Hepatocyte (in vitro differentiated cells): ENCODE results near the gene ARCN1. TPM values are rescaled to one million over a fixed set of nuclear protein-coding genes. Genes with fewer than 3 reads are reported as not detected.

Source experiments
- DNase-seq: peaks from one replicate; pipeline ENCODE4 v3.0.0-alpha.2; 2016; ENCODE audit warnings: low spot score
- H2AFZ ChIP-seq: fragments of 200-600 bp; sonication (generic); 2 replicates; pipeline ENCODE4 v1.6.0; 2016; ENCODE audit warnings: antibody characterized with exemption, mild to moderate bottlenecking
- H3K27ac ChIP-seq: fragments of 200-600 bp; sonication (generic); 2 replicates; pipeline ENCODE4 v1.5.1; 2016; ENCODE audit warnings: mild to moderate bottlenecking
- H3K27me3 ChIP-seq: fragments of 200-600 bp; sonication (generic); 2 replicates; pipeline ENCODE4 v1.6.1; 2016
- H3K36me3 ChIP-seq: fragments of 200-600 bp; sonication (generic); replicated peaks from 2 replicates; pipeline ENCODE4 v1.5.1; 2016; ENCODE audit warnings: low read depth; ENCODE audit not compliant: insufficient read depth
- H3K4me1 ChIP-seq: fragments of 200-600 bp; sonication (generic); 2 replicates; pipeline ENCODE4 v1.5.1; 2016; ENCODE audit warnings: mild to moderate bottlenecking, moderate library complexity; ENCODE audit not compliant: insufficient read depth
- H3K4me2 ChIP-seq: fragments of 200-600 bp; sonication (generic); 2 replicates; pipeline ENCODE4 v1.6.0; 2016
- H3K4me3 ChIP-seq: fragments of 200-600 bp; sonication (generic); 2 replicates; pipeline ENCODE4 v1.5.1; 2016; ENCODE audit warnings: mild to moderate bottlenecking
- H3K79me2 ChIP-seq: fragments of 200-600 bp; sonication (generic); 2 replicates; pipeline ENCODE4 v1.6.0; 2017; ENCODE audit warnings: mild to moderate bottlenecking
- H3K9me2 ChIP-seq: fragments of 200-600 bp; sonication (generic); replicated peaks from 2 replicates; pipeline ENCODE4 v1.6.0; 2017; ENCODE audit warnings: mild to moderate bottlenecking; ENCODE audit not compliant: insufficient read depth
- H3K9me3 ChIP-seq: fragments of 200-600 bp; sonication (generic); 2 replicates; pipeline ENCODE4 v1.5.1; 2016; ENCODE audit warnings: low read depth, mild to moderate bottlenecking
- H4K20me1 ChIP-seq: fragments of 200-600 bp; sonication (generic); 2 replicates; pipeline ENCODE4 v1.6.0; 2016; ENCODE audit warnings: mild to moderate bottlenecking; ENCODE audit not compliant: insufficient read depth, poor library complexity, severe bottlenecking
- EZH2 ChIP-seq: fragments of 200-600 bp; sonication (generic); IDR thresholded peaks from 2 replicates; pipeline ENCODE4 v1.6.1; 2016; ENCODE audit warnings: antibody characterized with exemption, mild to moderate bottlenecking, borderline replicate concordance
- EZH2phosphoT487 ChIP-seq: fragments of 200-600 bp; sonication (generic); IDR thresholded peaks from one replicate; pipeline ENCODE4 v1.6.1; 2018; ENCODE audit warnings: antibody characterized with exemption, mild to moderate bottlenecking, low read depth, moderate library complexity; ENCODE audit not compliant: unreplicated experiment, severe bottlenecking
- WGBS: methylation state at CpG from one replicate; pipeline ENCODE4 v1.1.6; 2016; ENCODE audit warnings: low lambda C conversion rate; ENCODE audit errors: missing lambda C conversion rate; 5-methylcytosine and 5-hydroxymethylcytosine counted together
- polyA plus RNA-seq: library from polyadenylated mRNA; unstranded; fragments of >200 nt; fragmentation: Nextera tagmentation; extraction: Ambion mirVana; gene quantifications from 2 replicates; pipeline ENCODE4 v1.2.1, GENCODE V29; 2016
- total RNA-seq: library from RNA; depleted of rRNA; stranded (reverse); fragments of >200 nt; gene quantifications from 2 replicates; pipeline ENCODE4 v1.2.3, GENCODE V29; 2014
- TF ChIP-seq, protein P1 (sequence below): fragments of 200-600 bp; sonication (generic); IDR thresholded peaks from 2 replicates; pipeline ENCODE4 v1.5.1; 2016; ENCODE audit warnings: antibody characterized with exemption, mild to moderate bottlenecking; ENCODE audit not compliant: poor library complexity

ARCN1 gene
- total and polyA plus RNA-seq, 2 experiments from 2014 or later: 166 to 190 TPM

DNA sequence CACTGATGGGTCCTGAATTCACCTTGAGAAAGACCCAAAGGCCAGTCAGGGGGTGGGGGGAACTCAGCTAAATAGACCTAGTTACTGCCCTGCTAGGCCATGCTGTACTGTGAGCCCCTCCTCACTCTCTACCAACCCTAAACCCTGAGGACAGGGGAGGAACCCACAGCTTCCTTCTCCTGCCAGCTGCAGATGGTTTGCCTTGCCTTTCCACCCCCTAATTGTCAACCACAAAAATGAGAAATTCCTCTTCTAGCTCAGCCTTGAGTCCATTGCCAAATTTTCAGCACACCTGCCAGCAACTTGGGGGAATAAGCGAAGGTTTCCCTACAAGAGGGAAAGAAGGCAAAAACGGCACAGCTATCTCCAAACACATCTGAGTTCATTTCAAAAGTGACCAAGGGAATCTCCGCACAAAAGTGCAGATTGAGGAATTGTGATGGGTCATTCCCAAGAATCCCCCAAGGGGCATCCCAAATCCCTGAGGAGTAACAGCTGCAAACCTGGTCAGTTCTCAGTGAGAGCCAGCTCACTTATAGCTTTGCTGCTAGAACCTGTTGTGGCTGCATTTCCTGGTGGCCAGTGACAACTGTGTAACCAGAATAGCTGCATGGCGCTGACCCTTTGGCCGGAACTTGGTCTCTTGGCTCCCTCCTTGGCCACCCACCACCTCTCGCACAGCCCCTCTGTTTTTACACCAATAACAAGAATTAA, 47.3 kb upstream of the ARCN1 start:
- Histone ChIP-seq H3K36me3 (peaks cover 2% of the 10 kb centered on the region), H3K4me3 (no peak overlapping the region), H3K4me1 (peaks cover 2% of the 10 kb centered on the region), H2AFZ (no peak overlapping the region), H3K27ac (no peak overlapping the region), H3K27me3 (no peaks in the 10 kb centered on the region), H3K9me3 (no peaks in the 10 kb centered on the region), H3K79me2 (peaks cover 2% of the 10 kb centered on the region), H4K20me1 (no peaks in the 10 kb centered on the region), H3K9me2 (no peaks in the 10 kb centered on the region), H3K4me2 (no peak overlapping the region)
- no peak for TF ChIP-seq EZH2phosphoT487
- TF ChIP-seq, protein P1, sequence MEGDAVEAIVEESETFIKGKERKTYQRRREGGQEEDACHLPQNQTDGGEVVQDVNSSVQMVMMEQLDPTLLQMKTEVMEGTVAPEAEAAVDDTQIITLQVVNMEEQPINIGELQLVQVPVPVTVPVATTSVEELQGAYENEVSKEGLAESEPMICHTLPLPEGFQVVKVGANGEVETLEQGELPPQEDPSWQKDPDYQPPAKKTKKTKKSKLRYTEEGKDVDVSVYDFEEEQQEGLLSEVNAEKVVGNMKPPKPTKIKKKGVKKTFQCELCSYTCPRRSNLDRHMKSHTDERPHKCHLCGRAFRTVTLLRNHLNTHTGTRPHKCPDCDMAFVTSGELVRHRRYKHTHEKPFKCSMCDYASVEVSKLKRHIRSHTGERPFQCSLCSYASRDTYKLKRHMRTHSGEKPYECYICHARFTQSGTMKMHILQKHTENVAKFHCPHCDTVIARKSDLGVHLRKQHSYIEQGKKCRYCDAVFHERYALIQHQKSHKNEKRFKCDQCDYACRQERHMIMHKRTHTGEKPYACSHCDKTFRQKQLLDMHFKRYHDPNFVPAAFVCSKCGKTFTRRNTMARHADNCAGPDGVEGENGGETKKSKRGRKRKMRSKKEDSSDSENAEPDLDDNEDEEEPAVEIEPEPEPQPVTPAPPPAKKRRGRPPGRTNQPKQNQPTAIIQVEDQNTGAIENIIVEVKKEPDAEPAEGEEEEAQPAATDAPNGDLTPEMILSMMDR: no peak
- no peak for TF ChIP-seq EZH2
- WGBS: 97% methylated on average over 6 of the region's 6 CpGs
- no peak for DNase-seq

DNA sequence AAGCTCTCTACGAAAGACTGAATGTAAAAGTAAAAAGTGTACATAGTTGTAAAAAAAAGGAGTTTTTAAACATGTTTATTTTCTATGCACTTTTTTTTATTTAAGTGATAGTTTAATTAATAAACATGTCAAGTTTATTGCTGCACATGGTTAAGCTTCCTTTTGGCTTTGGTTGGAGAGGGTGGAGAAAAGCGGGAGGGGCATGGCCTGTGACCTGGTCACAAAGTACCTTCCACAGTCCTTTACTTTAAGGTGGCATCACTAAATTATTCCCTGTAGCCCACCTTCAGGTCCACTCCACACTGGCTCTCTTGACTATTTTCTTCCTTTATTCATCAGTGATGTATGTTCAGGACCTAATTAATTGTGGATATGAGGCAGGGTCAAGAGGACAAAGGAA, 45.5 kb upstream of the ARCN1 start:
- no peaks in the 10 kb centered on the region for H3K36me3 ChIP-seq
- no peak overlapping the region for H3K4me2 ChIP-seq
- no peaks in the 10 kb centered on the region for H3K9me2 ChIP-seq
- no peak overlapping the region for H3K27ac ChIP-seq
- H3K9me3 ChIP-seq: no peaks in the 10 kb centered on the region
- peaks cover 8% of the 10 kb centered on the region for H3K4me1 ChIP-seq
- no peak for TF ChIP-seq EZH2
- no peak overlapping the region for H2AFZ ChIP-seq
- peaks cover 7% of the 10 kb centered on the region for H3K79me2 ChIP-seq
- H3K4me3 ChIP-seq: no peak overlapping the region
- no peaks in the 10 kb centered on the region for H3K27me3 ChIP-seq
- DNase-seq: no peak
- no peaks in the 10 kb centered on the region for H4K20me1 ChIP-seq
- WGBS: 83% methylated on average over 2 of the region's 2 CpGs

DNA sequence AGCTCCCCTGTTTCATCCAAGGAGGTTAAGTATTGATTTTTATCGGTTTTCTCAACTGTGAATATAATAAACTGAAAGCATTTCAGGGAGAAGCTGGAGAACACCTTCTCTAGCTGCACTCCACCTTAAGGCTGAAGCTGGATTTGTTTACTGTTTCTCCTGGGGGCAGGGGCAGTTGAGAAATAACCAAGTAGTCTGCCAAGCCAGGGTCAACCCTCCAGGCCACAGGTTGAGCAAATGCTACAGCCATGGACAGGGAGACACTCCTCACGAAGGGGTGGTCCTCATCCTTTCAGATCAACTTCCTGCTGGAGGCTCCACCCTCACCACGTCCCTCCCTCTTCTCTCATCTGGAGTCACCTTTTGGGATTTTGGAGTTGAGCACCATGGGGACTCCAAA, 45.1 kb upstream of the ARCN1 start, which contains the start of gene TTC36:
TTC36 (plus strand) TSS at position 366 of the 400 bp plus-strand sequence; CDS start at position 387, 21 bp downstream.
- peaks cover 10% of the 10 kb centered on the region for H3K79me2 ChIP-seq
- TF ChIP-seq EZH2 (no peak), EZH2phosphoT487 (no peak)
- TF ChIP-seq, protein P1: no peak
- no peaks in the 10 kb centered on the region for H3K27me3 ChIP-seq
- no peak within 1 kb of the TSS for H3K4me2 ChIP-seq
- H3K9me3 ChIP-seq: no peaks in the 10 kb centered on the region
- H3K9me2 ChIP-seq: no peaks in the 10 kb centered on the region
- H3K36me3 ChIP-seq: no peaks in the 10 kb centered on the region
- no peak within 1 kb of the TSS for H3K4me3 ChIP-seq
- no peak for DNase-seq
- no peak within 1 kb of the TSS for H2AFZ ChIP-seq
- WGBS: 76% methylated on average over 3 of the region's 3 CpGs
- peaks cover 11% of the 10 kb centered on the region for H3K4me1 ChIP-seq
- H3K27ac ChIP-seq: no peak within 1 kb of the TSS
- H4K20me1 ChIP-seq: no peaks in the 10 kb centered on the region

DNA sequence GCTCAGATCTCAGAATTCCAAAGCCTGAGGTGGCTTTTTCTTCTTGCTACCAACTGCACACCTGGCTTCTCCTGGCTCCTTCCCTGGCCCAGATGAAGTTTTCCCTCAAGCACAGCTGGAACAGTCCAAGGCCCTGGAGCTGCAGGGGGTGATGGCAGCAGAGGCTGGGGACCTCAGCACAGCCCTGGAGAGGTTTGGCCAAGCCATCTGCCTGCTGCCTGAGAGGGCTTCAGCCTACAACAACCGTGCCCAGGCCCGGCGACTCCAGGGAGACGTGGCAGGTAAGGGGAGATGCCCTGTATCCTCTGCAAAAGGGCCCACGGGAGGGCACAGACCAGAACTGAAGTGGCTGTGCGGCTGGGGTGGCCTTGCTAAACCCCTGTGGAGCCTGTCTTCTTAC, 43.7 kb upstream of the ARCN1 start:
- Histone ChIP-seq H3K36me3 (no peaks in the 10 kb centered on the region), H4K20me1 (no peaks in the 10 kb centered on the region), H3K9me2 (no peaks in the 10 kb centered on the region), H3K4me2 (no peak overlapping the region), H3K4me1 (peaks cover 12% of the 10 kb centered on the region), H3K79me2 (peaks cover 10% of the 10 kb centered on the region), H2AFZ (no peak overlapping the region), H3K4me3 (no peak overlapping the region), H3K27ac (no peak overlapping the region), H3K9me3 (no peaks in the 10 kb centered on the region), H3K27me3 (no peaks in the 10 kb centered on the region)
- DNase-seq: no peak
- 96% methylated on average over 6 of the region's 6 CpGs for WGBS
- TF ChIP-seq EZH2 (no peak), EZH2phosphoT487 (no peak)
- TF ChIP-seq, protein P1: no peak
